GM12875 (cell line): ENCODE measurements around the gene NECTIN1.

Source experiments
- H3K4me3 ChIP-seq: one replicate; pipeline ENCODE4 v1.5.1; 2011; ENCODE audit warnings: low read depth, low read length, control low read depth
- TF ChIP-seq, protein P1 (sequence below): IDR thresholded peaks from 2 replicates; pipeline ENCODE4 v1.5.1; 2011; ENCODE audit warnings: low read depth, mild to moderate bottlenecking, control low read depth, inconsistent platforms, low read length, moderate library complexity, borderline replicate concordance; ENCODE audit not compliant: insufficient read depth

NECTIN1 gene

DNA sequence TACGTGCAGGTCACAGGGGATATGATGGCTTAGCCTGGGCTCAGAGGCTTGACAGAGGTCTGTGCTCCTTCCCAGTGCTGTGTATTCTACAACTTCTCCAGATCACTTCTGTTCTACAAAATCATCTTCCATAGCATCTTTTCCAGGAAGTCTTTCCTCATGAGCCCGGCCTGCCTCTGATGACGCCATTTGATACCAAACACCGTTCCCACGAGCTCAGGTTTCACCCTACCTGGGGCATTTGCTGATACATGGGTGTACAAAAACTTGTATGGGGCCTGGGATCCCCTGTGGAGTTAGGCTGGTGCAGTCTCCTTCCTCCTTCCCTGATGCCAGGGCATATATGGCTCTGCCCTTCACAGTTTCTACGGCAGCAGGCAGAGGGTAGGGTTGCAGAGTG is 78.7 kb downstream of the NECTIN1 start:
- H3K4me3 ChIP-seq = no peak overlapping the region
- TF ChIP-seq, protein P1, sequence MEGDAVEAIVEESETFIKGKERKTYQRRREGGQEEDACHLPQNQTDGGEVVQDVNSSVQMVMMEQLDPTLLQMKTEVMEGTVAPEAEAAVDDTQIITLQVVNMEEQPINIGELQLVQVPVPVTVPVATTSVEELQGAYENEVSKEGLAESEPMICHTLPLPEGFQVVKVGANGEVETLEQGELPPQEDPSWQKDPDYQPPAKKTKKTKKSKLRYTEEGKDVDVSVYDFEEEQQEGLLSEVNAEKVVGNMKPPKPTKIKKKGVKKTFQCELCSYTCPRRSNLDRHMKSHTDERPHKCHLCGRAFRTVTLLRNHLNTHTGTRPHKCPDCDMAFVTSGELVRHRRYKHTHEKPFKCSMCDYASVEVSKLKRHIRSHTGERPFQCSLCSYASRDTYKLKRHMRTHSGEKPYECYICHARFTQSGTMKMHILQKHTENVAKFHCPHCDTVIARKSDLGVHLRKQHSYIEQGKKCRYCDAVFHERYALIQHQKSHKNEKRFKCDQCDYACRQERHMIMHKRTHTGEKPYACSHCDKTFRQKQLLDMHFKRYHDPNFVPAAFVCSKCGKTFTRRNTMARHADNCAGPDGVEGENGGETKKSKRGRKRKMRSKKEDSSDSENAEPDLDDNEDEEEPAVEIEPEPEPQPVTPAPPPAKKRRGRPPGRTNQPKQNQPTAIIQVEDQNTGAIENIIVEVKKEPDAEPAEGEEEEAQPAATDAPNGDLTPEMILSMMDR = no peak

GRCh38 chr11:119647254-119647653 is 81.7 kb downstream of the NECTIN1 start:
- TF ChIP-seq, protein P1 = no peak
- no peak overlapping the region for H3K4me3 ChIP-seq

DNA sequence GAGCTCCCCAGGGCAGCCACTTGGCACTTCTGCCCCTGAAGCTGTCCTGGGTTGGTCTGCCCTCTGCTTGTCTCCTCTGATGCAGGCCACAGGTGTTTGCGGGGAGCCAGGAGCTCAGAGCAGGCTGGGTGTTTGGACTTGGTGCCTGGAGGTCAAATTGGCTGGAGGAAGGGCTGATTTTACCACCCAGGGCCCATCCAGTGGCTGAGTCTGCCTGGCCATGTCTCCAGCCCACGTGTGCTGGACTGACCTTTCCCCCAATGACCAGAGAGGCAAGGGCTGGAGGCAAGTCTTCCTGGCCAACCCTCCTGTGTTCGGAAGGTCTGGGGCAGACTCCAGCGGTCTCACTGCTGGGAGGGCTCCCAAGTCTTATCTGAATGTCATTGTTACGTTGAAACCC is 84.0 kb downstream of the NECTIN1 start:
- H3K4me3 ChIP-seq = no peak overlapping the region
- TF ChIP-seq, protein P1 = no peak

DNA sequence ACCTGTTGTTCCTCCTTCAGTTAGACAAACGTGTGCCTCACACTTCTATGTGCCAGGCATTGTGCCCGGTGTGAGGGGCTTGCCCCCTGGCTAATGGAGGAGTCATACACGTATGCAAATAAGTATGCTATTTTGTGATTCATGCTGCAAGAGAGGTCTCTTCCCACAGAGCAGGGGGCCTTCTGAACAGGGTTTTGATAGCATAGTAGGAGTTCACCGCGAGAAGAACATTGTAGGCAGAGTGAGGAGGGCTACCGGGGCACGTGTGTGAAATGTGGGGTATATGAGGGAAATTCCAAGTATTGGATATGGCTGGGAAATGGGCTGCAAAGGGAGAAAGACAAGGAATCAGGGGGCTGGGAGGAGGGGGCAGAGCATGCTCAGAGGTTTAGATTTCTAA is 84.5 kb downstream of the NECTIN1 start:
- H3K4me3 ChIP-seq = no peak overlapping the region
- TF ChIP-seq, protein P1 = no peak

DNA sequence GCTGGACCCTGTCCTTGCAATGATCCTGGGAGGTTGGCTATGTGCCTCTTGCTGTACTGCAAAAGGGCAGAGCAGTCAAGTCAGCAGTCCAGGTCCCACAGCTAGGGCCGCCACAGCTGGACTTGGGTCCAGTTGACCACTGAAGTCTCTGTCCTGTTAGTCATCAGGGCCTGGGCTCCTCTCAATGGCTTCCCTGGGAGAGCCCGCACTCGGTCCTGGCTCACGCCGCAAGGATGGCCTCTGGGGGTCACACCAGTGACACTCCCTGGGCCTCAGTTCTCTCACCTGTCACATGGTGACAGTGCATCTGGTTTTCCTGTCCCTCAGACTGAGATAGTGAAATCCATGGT is 85.1 kb downstream of the NECTIN1 start:
- TF ChIP-seq, protein P1 = no peak
- H3K4me3 ChIP-seq = no peak overlapping the region

DNA sequence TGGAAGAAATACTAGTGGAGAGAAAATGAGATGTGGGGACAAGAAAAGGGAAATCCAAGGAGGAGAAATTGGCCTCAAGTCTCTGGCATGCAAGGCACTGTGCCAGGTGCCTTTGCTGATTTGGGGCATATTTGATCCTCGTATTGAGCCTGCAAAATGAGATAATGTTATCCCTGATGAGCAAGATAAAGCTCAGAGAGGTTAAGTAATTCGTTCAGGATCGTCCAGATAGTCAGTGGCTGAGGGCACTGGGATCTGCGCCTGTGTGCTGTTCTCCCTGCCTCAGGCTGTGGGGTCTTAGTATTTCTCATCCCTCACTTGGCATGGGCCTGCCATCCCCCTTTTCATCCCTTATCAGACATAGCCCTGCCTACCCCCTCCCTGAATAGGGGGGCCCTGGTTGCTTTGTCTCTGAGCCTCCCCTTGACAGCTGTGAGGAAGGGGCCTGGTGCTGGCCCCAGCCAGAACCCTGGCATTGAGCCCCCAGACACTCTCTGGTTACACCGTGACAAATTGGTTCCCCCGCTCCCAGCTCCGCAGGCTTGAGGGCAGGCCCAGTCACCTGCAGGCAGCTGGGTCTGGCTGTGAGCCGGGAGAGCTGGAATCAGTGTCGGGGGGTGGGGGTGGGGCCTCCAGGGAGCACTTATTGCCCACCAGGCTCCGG is 85.7 kb downstream of the NECTIN1 start:
- TF ChIP-seq, protein P1 = no peak
- H3K4me3 ChIP-seq = no peak overlapping the region

GRCh38 chr11:119641983-119642745 is 86.8 kb downstream of the NECTIN1 start:
- no peak overlapping the region for H3K4me3 ChIP-seq
- TF ChIP-seq, protein P1 = peak; percentile 74
